Nephron (organoid): ENCODE data around the gene GLT8D2.

Experiments used
- H3K27ac Mint-ChIP-seq, 3 experiments: 2 replicates each; pipeline ENCODE4 v1.8.0; 2020; ENCODE audit warnings: mixed read lengths in 3 of 3, mild to moderate bottlenecking in 2 of 3, moderate library complexity in 1 of 3
- H3K27me3 Mint-ChIP-seq: 2 replicates; pipeline ENCODE4 v1.8.0; 2021; ENCODE audit warnings: low read depth, mild to moderate bottlenecking, moderate library complexity, mixed read lengths
- H3K36me3 Mint-ChIP-seq: 2 replicates; pipeline ENCODE4 v1.8.0; 2020; ENCODE audit warnings: low read depth, mixed read lengths
- H3K4me1 Mint-ChIP-seq: 2 replicates; pipeline ENCODE4 v1.8.0; 2020; ENCODE audit warnings: mixed read lengths
- H3K4me3 Mint-ChIP-seq, 3 experiments: 2 replicates each; pipeline ENCODE4 v1.8.0; 2020; ENCODE audit warnings: mild to moderate bottlenecking in 3 of 3, mixed read lengths in 3 of 3, moderate library complexity in 2 of 3
- H3K9me3 Mint-ChIP-seq: 2 replicates; pipeline ENCODE4 v1.8.0; 2020; ENCODE audit warnings: mixed read lengths
- TF ChIP-seq, protein P1 (sequence below), 3 experiments: fragments of 200-600 bp; sonication (generic); IDR thresholded peaks; one replicate each; pipeline ENCODE4 v1.5.0; 2021; ENCODE audit warnings: antibody characterized with exemption in 3 of 3; ENCODE audit not compliant: unreplicated experiment in 3 of 3

The GLT8D2 gene

DNA sequence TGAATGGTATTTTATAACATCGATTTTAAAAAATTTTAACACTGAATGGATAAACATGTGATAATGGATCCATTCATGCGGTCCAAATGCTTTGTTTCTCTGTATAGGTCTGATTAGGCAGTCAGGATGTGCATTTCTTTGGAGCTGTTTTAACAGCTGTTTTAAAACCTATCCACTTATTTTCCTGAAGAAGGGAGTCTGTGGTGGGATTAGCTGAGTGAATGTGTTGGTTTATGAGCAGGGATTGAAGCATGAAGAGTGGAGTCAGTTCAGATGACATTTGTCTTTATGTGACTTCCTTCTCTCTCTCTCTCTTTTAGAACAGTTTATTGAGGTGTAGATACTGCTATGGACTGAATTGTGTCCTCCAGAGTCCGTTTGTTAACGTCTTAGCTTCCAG, 37.7 kb downstream of the GLT8D2 start:
- H3K36me3 Mint-ChIP-seq, result peaks cover 19% of the 10 kb centered on the region
- TF ChIP-seq, protein P1, sequence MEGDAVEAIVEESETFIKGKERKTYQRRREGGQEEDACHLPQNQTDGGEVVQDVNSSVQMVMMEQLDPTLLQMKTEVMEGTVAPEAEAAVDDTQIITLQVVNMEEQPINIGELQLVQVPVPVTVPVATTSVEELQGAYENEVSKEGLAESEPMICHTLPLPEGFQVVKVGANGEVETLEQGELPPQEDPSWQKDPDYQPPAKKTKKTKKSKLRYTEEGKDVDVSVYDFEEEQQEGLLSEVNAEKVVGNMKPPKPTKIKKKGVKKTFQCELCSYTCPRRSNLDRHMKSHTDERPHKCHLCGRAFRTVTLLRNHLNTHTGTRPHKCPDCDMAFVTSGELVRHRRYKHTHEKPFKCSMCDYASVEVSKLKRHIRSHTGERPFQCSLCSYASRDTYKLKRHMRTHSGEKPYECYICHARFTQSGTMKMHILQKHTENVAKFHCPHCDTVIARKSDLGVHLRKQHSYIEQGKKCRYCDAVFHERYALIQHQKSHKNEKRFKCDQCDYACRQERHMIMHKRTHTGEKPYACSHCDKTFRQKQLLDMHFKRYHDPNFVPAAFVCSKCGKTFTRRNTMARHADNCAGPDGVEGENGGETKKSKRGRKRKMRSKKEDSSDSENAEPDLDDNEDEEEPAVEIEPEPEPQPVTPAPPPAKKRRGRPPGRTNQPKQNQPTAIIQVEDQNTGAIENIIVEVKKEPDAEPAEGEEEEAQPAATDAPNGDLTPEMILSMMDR (IDR thresholded peaks at IDR 0.05; ENCODE audit: unreplicated experiment in 3 of 3), result no peak
- H3K4me3 Mint-ChIP-seq, result no peak overlapping the region
- peaks cover 4% of the 10 kb centered on the region for H3K27me3 Mint-ChIP-seq
- peak overlapping the region; percentile 23 to 46 (median 45) for H3K27ac Mint-ChIP-seq
- H3K4me1 Mint-ChIP-seq, result peaks cover 23% of the 10 kb centered on the region
- H3K9me3 Mint-ChIP-seq, result peaks cover 12% of the 10 kb centered on the region

DNA sequence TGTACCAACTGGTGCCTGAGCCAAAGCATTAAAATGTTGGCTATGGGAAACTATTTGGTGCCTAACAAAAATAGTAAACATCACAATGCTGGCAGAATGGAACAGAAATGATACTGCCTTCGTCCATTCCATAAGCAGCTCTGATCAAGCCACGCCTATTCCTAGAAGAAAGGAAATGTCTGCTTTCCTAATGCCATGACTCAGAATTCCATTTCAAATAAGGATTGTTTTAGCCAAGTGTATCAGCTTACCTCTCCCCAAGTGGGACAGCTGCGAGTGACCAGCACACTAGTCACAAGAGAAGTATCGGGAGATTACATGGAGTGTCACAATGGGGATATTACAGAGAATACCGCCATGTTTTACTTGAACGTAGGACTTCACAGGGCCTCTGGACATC, 38.7 kb downstream of the GLT8D2 start:
- Mint-ChIP-seq H3K4me3 (no peak overlapping the region), H3K27ac (peak overlapping the region; percentile 12 to 49 (median 48)), H3K27me3 (peaks cover 4% of the 10 kb centered on the region), H3K36me3 (peaks cover 24% of the 10 kb centered on the region), H3K4me1 (peaks cover 33% of the 10 kb centered on the region), H3K9me3 (peaks cover 18% of the 10 kb centered on the region)
- TF ChIP-seq, protein P1 (IDR thresholded peaks at IDR 0.05; ENCODE audit: unreplicated experiment in 3 of 3), result no peak

DNA sequence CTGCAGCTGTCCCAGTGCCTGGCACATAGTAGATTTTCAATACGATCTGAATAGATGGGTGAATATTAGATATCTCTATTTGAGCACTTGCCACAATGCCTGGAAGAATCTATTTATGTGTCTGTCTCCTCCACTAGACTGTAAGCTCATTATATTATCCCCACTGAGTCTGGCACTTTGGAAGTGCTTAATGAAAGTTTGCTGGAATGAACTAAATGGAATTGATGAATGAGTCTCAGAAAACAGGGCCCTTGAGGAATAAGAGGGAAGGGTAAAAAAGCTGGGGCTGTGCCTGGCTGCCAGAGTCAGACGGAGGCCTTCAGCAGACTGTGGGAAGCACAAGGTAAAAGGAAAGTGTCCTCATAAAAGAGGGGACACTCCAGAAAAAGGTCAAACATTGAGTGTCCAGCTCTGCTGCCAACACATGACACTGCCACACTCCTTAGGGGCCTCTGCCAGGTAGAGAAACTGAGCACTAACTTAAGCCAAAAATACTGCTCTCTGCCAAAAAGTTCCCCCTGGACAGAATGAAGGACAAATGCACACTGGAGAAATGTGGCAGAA, 39.3 kb downstream of the GLT8D2 start:
- Mint-ChIP-seq H3K4me1 (peaks cover 33% of the 10 kb centered on the region), H3K4me3 (no peak overlapping the region), H3K27me3 (peaks cover 4% of the 10 kb centered on the region), H3K27ac (peak overlapping the region in 1 of 3 experiments; percentile 35), H3K9me3 (peaks cover 18% of the 10 kb centered on the region), H3K36me3 (peaks cover 24% of the 10 kb centered on the region)
- TF ChIP-seq, protein P1 (IDR thresholded peaks at IDR 0.05; ENCODE audit: unreplicated experiment in 3 of 3), result no peak

DNA sequence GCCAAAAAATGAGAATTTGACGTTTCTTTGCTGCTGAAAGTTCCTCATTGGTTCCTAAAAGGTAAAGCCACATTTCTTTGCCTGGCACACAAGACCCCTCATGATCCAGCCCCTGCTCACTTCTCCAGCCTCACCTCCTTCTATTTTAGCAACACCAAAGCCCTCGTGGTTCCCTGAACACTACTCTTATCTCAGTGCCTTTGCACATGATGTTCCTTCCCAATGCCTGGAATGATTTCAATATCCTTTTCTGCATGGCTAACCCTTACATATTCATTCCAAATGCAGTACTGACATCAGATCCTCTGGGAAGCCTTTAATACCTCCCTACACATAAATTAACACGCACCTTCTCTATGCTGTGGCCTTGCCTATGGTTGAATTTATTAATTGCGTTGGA, 39.9 kb downstream of the GLT8D2 start:
- Mint-ChIP-seq H3K27me3 (peaks cover 4% of the 10 kb centered on the region), H3K4me3 (no peak overlapping the region), H3K36me3 (peaks cover 24% of the 10 kb centered on the region), H3K4me1 (peaks cover 33% of the 10 kb centered on the region), H3K27ac (peak overlapping the region in 1 of 3 experiments; percentile 35), H3K9me3 (peaks cover 18% of the 10 kb centered on the region)
- TF ChIP-seq, protein P1 (IDR thresholded peaks at IDR 0.05; ENCODE audit: unreplicated experiment in 3 of 3), result no peak

DNA sequence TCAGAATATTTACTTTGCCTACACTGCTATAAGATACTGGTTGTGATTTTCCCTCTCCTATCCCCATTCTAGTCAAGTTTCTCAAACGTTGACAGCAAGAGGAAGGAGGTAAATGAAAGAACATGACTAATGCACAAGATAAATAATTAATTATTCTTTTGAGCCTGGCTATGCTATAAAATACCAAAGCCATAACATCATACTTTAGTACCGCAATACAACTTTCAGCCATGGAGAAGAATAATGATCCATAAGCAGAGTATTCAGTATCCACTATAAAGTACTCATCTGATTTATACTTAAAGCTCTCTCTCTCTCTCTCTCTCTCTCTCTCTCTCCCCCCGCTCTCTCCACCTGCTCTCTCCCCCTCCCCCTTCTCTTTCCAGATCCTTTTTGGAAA, 43.1 kb downstream of the GLT8D2 start:
- Mint-ChIP-seq H3K4me3 (no peak overlapping the region), H3K4me1 (peaks cover 25% of the 10 kb centered on the region), H3K27me3 (peaks cover 4% of the 10 kb centered on the region), H3K36me3 (peaks cover 17% of the 10 kb centered on the region), H3K27ac (peak overlapping the region in 2 of 3 experiments; percentile 14 to 35), H3K9me3 (peaks cover 21% of the 10 kb centered on the region)
- TF ChIP-seq, protein P1 (IDR thresholded peaks at IDR 0.05; ENCODE audit: unreplicated experiment in 3 of 3), result no peak

DNA sequence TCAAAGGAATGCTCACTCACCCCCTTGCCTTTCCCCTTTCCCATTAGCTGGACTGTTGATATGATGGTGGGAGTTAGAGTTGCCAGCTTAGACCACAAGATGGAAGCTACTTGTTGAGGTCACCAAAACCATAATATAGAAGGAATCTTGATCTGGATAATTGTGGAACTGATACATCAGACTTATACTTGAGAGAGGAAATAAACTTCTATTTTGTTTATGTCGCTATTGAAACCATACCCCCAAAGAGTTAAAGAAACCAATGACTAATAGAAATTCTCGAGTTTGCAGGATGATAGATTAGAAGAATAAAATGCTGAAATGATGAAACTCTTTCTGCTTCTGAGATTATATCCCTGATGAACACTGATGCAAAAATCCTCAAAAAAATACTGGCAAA, 46.4 kb downstream of the GLT8D2 start:
- Mint-ChIP-seq H3K4me1 (peaks cover 31% of the 10 kb centered on the region), H3K9me3 (peaks cover 15% of the 10 kb centered on the region), H3K4me3 (no peak overlapping the region), H3K36me3 (peaks cover 15% of the 10 kb centered on the region), H3K27me3 (no peaks in the 10 kb centered on the region), H3K27ac (no peak overlapping the region)
- TF ChIP-seq, protein P1 (IDR thresholded peaks at IDR 0.05; ENCODE audit: unreplicated experiment in 3 of 3), result no peak
